Loucy (cell line): ENCODE data around the gene TGM3.

Experiments
- H2AFZ ChIP-seq: fragments of 200-600 bp; sonication (generic); 2 replicates; pipeline ENCODE4 v1.6.0; 2016; ENCODE audit warnings: antibody characterized with exemption, mild to moderate bottlenecking, low read length, moderate library complexity
- H3F3A ChIP-seq: fragments of 200-600 bp; 2 replicates; pipeline ENCODE4 v1.6.0; 2016; ENCODE audit warnings: antibody characterized with exemption, low read depth, mild to moderate bottlenecking
- H3K27me3 ChIP-seq: fragments of 200-600 bp; sonication (generic); 2 replicates; pipeline ENCODE4 v1.6.1; 2014; ENCODE audit warnings: low read length, mild to moderate bottlenecking; ENCODE audit not compliant: insufficient read depth, poor library complexity, severe bottlenecking
- H3K36me3 ChIP-seq: fragments of 200-600 bp; sonication (generic); 2 replicates; pipeline ENCODE4 v1.6.1; 2016; ENCODE audit warnings: low read length; ENCODE audit not compliant: insufficient read depth
- H3K4me1 ChIP-seq: fragments of 200-600 bp; sonication (generic); 2 replicates; pipeline ENCODE4 v1.5.1; 2014; ENCODE audit warnings: low read length, mild to moderate bottlenecking; ENCODE audit not compliant: insufficient read depth, poor library complexity, severe bottlenecking
- H3K4me2 ChIP-seq: fragments of 200-600 bp; sonication (generic); 2 replicates; pipeline ENCODE4 v1.6.0; 2014; ENCODE audit warnings: antibody characterized with exemption, low read length, low read depth, mild to moderate bottlenecking; ENCODE audit not compliant: poor library complexity, severe bottlenecking
- H3K4me3 ChIP-seq: fragments of 200-600 bp; sonication (generic); 2 replicates; pipeline ENCODE4 v1.5.1; 2014; ENCODE audit warnings: low read length, mild to moderate bottlenecking, mixed read lengths; ENCODE audit not compliant: poor library complexity, severe bottlenecking
- H3K79me2 ChIP-seq: fragments of 200-600 bp; sonication (generic); 2 replicates; pipeline ENCODE4 v1.6.1; 2014; ENCODE audit warnings: low read length; ENCODE audit not compliant: insufficient read depth
- H3K9ac ChIP-seq: fragments of 200-600 bp; sonication (generic); 2 replicates; pipeline ENCODE4 v1.6.0; 2014; ENCODE audit warnings: mild to moderate bottlenecking, low read depth, low read length, moderate library complexity; ENCODE audit not compliant: poor library complexity, severe bottlenecking
- H3K9me2 ChIP-seq: fragments of 200-600 bp; sonication (generic); replicated peaks from 2 replicates; pipeline ENCODE4 v1.6.1; 2016; ENCODE audit warnings: low read depth, low read length, mixed read lengths
- H3K9me3 ChIP-seq: fragments of 200-600 bp; sonication (generic); 2 replicates; pipeline ENCODE4 v1.6.1; 2014; ENCODE audit warnings: mild to moderate bottlenecking, antibody characterized with exemption, low read length, low read depth; ENCODE audit not compliant: insufficient read depth
- H4K20me1 ChIP-seq: fragments of 200-600 bp; sonication (generic); 2 replicates; pipeline ENCODE4 v1.6.0; 2014; ENCODE audit warnings: antibody characterized with exemption, low read length, mild to moderate bottlenecking; ENCODE audit not compliant: insufficient read depth, poor library complexity, severe bottlenecking
- CTCF ChIP-seq: fragments of 200-600 bp; sonication (generic); conservative IDR thresholded peaks from 2 replicates; pipeline ENCODE4 v1.5.1; 2014; ENCODE audit warnings: mild to moderate bottlenecking, antibody characterized with exemption, low read length
- EZH2phosphoT487 ChIP-seq: fragments of 200-600 bp; IDR thresholded peaks from 2 replicates; pipeline ENCODE4 v1.6.1; 2018; ENCODE audit warnings: antibody characterized with exemption, mild to moderate bottlenecking, moderate library complexity, borderline replicate concordance

TGM3 gene

GRCh38 chr20:2298116-2298515, 2.3 kb downstream of the TGM3 start:
- no peak for TF ChIP-seq EZH2phosphoT487
- no peak for TF ChIP-seq CTCF
- H3F3A ChIP-seq: no peaks in the 10 kb centered on the region
- no peaks in the 10 kb centered on the region for H3K79me2 ChIP-seq
- H3K4me3 ChIP-seq: no peak overlapping the region
- no peaks in the 10 kb centered on the region for H3K9me3 ChIP-seq
- no peaks in the 10 kb centered on the region for H3K4me1 ChIP-seq
- H3K36me3 ChIP-seq: no peaks in the 10 kb centered on the region
- no peaks in the 10 kb centered on the region for H3K27me3 ChIP-seq
- no peaks in the 10 kb centered on the region for H3K9me2 ChIP-seq
- H3K4me2 ChIP-seq: no peak overlapping the region
- no peak overlapping the region for H3K9ac ChIP-seq
- H4K20me1 ChIP-seq: no peaks in the 10 kb centered on the region
- H2AFZ ChIP-seq: no peak overlapping the region

- TF ChIP-seq EZH2phosphoT487 (no peak), CTCF (no peak)
- Histone ChIP-seq H3K36me3 (no peaks in the 10 kb centered on the region), H3K4me2 (no peak overlapping the region), H3K9ac (no peak overlapping the region), H2AFZ (no peak overlapping the region), H3K9me3 (no peaks in the 10 kb centered on the region), H3K27me3 (no peaks in the 10 kb centered on the region), H3F3A (no peaks in the 10 kb centered on the region), H3K4me3 (no peak overlapping the region), H3K4me1 (no peaks in the 10 kb centered on the region), H3K79me2 (no peaks in the 10 kb centered on the region), H3K9me2 (no peaks in the 10 kb centered on the region), H4K20me1 (no peaks in the 10 kb centered on the region)
Measured at GRCh38 chr20:2298701-2299100, 2.9 kb downstream of the TGM3 start.

- no peaks in the 10 kb centered on the region for H3F3A ChIP-seq
- H3K4me1 ChIP-seq: no peaks in the 10 kb centered on the region
Measured at GRCh38 chr20:2299301-2299700, 3.5 kb downstream of the TGM3 start.

More at GRCh38 chr20:2299301-2299700, 3.5 kb downstream of the TGM3 start:
- no peak overlapping the region for H2AFZ ChIP-seq
- H3K27me3 ChIP-seq: no peaks in the 10 kb centered on the region
- H4K20me1 ChIP-seq: no peaks in the 10 kb centered on the region
- no peaks in the 10 kb centered on the region for H3K36me3 ChIP-seq
- no peak overlapping the region for H3K4me2 ChIP-seq
- H3K9me3 ChIP-seq: no peaks in the 10 kb centered on the region
- TF ChIP-seq CTCF (no peak), EZH2phosphoT487 (no peak)
- no peaks in the 10 kb centered on the region for H3K9me2 ChIP-seq
- no peak overlapping the region for H3K9ac ChIP-seq
- no peaks in the 10 kb centered on the region for H3K79me2 ChIP-seq
- no peak overlapping the region for H3K4me3 ChIP-seq
